SU-DHL-6 (cell line): ENCODE data around the gene SNUPN.

Experiments used
- CTCF ChIP-seq: fragments of 200-600 bp; sonication (generic); IDR thresholded peaks from one replicate; pipeline ENCODE4 v1.5.1; 2017; ENCODE audit warnings: antibody characterized with exemption, mild to moderate bottlenecking, low read length, moderate library complexity; ENCODE audit not compliant: insufficient read depth, poor library complexity, severe bottlenecking
- EZH2phosphoT487 ChIP-seq: fragments of 200-600 bp; sonication (generic), shearing (Covaris generic); conservative IDR thresholded peaks from 2 replicates; pipeline ENCODE4 v1.6.1; 2018; ENCODE audit warnings: mild to moderate bottlenecking, antibody characterized with exemption, low read length, moderate library complexity, mixed read lengths

GRCh38 chr15:75674366-75674765 lies 48.8 kb upstream of the SNUPN start:
- TF ChIP-seq CTCF, result no peak
- no peak for TF ChIP-seq EZH2phosphoT487
